Measurements from ENCODE around the gene SLCO2B1. TPM values are rescaled to one million over a fixed set of nuclear protein-coding genes. Genes with fewer than 3 reads are reported as not detected.

Gene SLCO2B1
- total and polyA plus RNA-seq, 2 of the 8 experiments (the other 6 are each of a cell fraction or from before 2014, with no cell fraction given): 0.03 TPM; not detected in 1

- H3K79me2 ChIP-seq (ENCODE audit: control insufficient read depth in 1 of 2, insufficient read depth in 2 of 2, low read length in 2 of 2): no peaks in the 10 kb centered on the region
- H3K27me3 ChIP-seq (replicated peaks in 1 of 4; ENCODE audit: control insufficient read depth in 3 of 4, extremely low read depth in 1 of 4, insufficient read depth in 3 of 4, low read length in 3 of 4): peaks cover 0 to 2% (median 0%) of the 10 kb centered on the region in 4 experiments; a peak in 2 of 7 replicates
- CTCF ChIA-PET (ENCODE audit: partially characterized antibody): interaction anchor here (0.8 to 29.8 kb wide), 6 partner anchors 11 to 80 kb away, joined by 3 to 952 read pairs (median 100); partner anchors contain the start of gene TPBGL
- H3K4me1 ChIP-seq (replicated peaks in 1 of 4; ENCODE audit: control insufficient read depth in 3 of 4, insufficient read depth in 4 of 4, low read length in 3 of 4): no peaks in the 10 kb centered on the region; a peak in 1 of 7 replicates
- no peak overlapping the region for H3K14ac ChIP-seq (ENCODE audit: insufficient read length)
- no peak overlapping the region for H3K4me3 ChIP-seq (ENCODE audit: extremely low read depth in 1 of 4, insufficient read depth in 2 of 4, low read depth in 3 of 4, low read length in 4 of 4)
- no peak overlapping the region for H2BK20ac ChIP-seq (ENCODE audit: low read length)
- no peak overlapping the region for H2BK15ac ChIP-seq (ENCODE audit: low read length)
- H2BK5ac ChIP-seq (ENCODE audit: low read depth, low read length): no peak overlapping the region
- no peak overlapping the region for H3K4ac ChIP-seq (replicated peaks; ENCODE audit: insufficient read length, low read depth, low read length)
- no peak overlapping the region for H4K5ac ChIP-seq (ENCODE audit: insufficient read length, low read depth, low read length)
- H3K9ac ChIP-seq (replicated peaks in 1 of 4; ENCODE audit: extremely low read depth in 1 of 4, low read depth in 3 of 4, low read length in 3 of 4): no peak overlapping the region
- H2BK12ac ChIP-seq (ENCODE audit: low read depth, low read length): no peak overlapping the region
- no peak overlapping the region for H4K91ac ChIP-seq (replicated peaks; ENCODE audit: insufficient read length, low read length)
- H3K23me2 ChIP-seq (ENCODE audit: low read depth, low read length): no peaks in the 10 kb centered on the region
- H3K79me1 ChIP-seq (ENCODE audit: low read depth, low read length): no peaks in the 10 kb centered on the region
- no peak overlapping the region for H2AK5ac ChIP-seq (ENCODE audit: low read depth, low read length)
- no peak overlapping the region for H3K23ac ChIP-seq (ENCODE audit: insufficient read length)
- no peak overlapping the region for H3K56ac ChIP-seq (replicated peaks; ENCODE audit: insufficient read length, low read depth, low read length)
- H2BK120ac ChIP-seq (replicated peaks; ENCODE audit: low read depth, low read length): no peak overlapping the region
- H3K18ac ChIP-seq (ENCODE audit: extremely low read depth, low read length): no peak overlapping the region
- POLR2A ChIA-PET (ENCODE audit: partially characterized antibody): no interaction called here
- FAIRE-seq: no peak
- DNase-seq (ENCODE audit: low read depth in 1 of 2, low spot score in 2 of 2): no peak
- no peak overlapping the region for H3K4me2 ChIP-seq (ENCODE audit: insufficient read depth in 1 of 2, low read depth in 2 of 2, low read length in 2 of 2)
- no peaks in the 10 kb centered on the region for H3K9me3 ChIP-seq (ENCODE audit: insufficient read depth in 2 of 2, low read depth in 1 of 2, low read length in 1 of 2)
- H2AFZ ChIP-seq (ENCODE audit: low read length): no peak overlapping the region
- H3K27ac ChIP-seq (ENCODE audit: low read depth, low read length): no peak overlapping the region
- TF ChIP-seq TAF1 (IDR thresholded peaks at IDR 0.05; ENCODE audit: low read depth, low read length): no peak
- TF ChIP-seq, protein P1, sequence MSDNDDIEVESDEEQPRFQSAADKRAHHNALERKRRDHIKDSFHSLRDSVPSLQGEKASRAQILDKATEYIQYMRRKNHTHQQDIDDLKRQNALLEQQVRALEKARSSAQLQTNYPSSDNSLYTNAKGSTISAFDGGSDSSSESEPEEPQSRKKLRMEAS (IDR thresholded peaks at IDR 0.05): no peak
- no peak for TF ChIP-seq RAD21 (IDR thresholded peaks at IDR 0.05 in 1 of 2, conservative IDR thresholded peaks at IDR 0.05 in 1 of 2; ENCODE audit: low read depth in 2 of 2, low read length in 2 of 2)
- TF ChIP-seq ATF3 (IDR thresholded peaks at IDR 0.05; ENCODE audit: insufficient read depth, low read depth, low read length): no peak
- no peak for TF ChIP-seq POLR2AphosphoS5 (IDR thresholded peaks at IDR 0.05; ENCODE audit: low read depth, low read length)
- TF ChIP-seq SIX5 (IDR thresholded peaks at IDR 0.05; ENCODE audit: low read depth, low read length): no peak
- H4K20me1 ChIP-seq (replicated peaks in 1 of 2; ENCODE audit: control insufficient read depth in 1 of 2, insufficient read depth in 2 of 2, low read length in 2 of 2): no peaks in the 10 kb centered on the region
- no peaks in the 10 kb centered on the region for H3K36me3 ChIP-seq (ENCODE audit: control insufficient read depth in 2 of 4, insufficient read depth in 4 of 4, low read length in 3 of 4)
- no peak overlapping the region for H4K8ac ChIP-seq (ENCODE audit: extremely low read depth, insufficient read depth, low read length)
- WGBS, 2 experiments (ENCODE audit: extremely low coverage in 1 of 2, insufficient coverage in 1 of 2, insufficient read length in 1 of 2, insufficient replicate concordance in 2 of 2, low coverage in 1 of 2, low lambda C conversion rate in 2 of 2, missing lambda C conversion rate in 1 of 2): 87% methylated on average over 13 of the region's 13 CpGs; no CpG with 5 or more reads in 1 of the 2 experiments
These were observed 4.9 kb downstream of the SLCO2B1 start for GRCh38 chr11:75155570-75156422.

Measured in H1 (cell line).